ENCODE measurements around the gene PTPRD. TPM values are rescaled to one million over a fixed set of nuclear protein-coding genes. Genes with fewer than 3 reads are reported as not detected.

Gene PTPRD
- total RNA-seq, 1 donor from 2014 or later: 5.7 TPM

DNA sequence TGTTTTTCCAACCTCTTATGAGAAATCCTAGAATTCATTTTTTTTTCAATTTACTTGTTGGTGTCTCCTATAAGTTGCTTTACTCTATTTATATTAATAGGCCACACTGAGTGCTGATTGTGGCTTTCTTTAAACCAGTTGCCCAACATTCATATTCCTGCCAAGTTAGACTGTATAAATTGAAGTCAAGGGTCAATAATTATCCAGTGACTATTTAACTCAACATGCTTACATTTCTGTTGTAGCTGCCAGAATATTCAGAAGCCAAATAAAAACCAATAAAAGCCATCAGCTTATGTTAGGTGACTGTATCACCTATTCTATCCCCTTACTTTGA, 169.0 kb downstream of the PTPRD start:
- DNase-seq (ENCODE audit: low spot score): no peak
- Mint-ChIP-seq H3K4me1 (ENCODE audit: low read depth) (no peaks in the 10 kb centered on the region), H3K27ac (ENCODE audit: unreplicated experiment) (no peak overlapping the region), H3K27me3 (ENCODE audit: low read depth) (peaks cover 5% of the 10 kb centered on the region), H3K9me3 (ENCODE audit: low read depth) (no peaks in the 10 kb centered on the region), H3K4me3 (ENCODE audit: unreplicated experiment) (no peak overlapping the region), H3K36me3 (ENCODE audit: low read depth) (no peaks in the 10 kb centered on the region)
- TF ChIP-seq, protein P1, sequence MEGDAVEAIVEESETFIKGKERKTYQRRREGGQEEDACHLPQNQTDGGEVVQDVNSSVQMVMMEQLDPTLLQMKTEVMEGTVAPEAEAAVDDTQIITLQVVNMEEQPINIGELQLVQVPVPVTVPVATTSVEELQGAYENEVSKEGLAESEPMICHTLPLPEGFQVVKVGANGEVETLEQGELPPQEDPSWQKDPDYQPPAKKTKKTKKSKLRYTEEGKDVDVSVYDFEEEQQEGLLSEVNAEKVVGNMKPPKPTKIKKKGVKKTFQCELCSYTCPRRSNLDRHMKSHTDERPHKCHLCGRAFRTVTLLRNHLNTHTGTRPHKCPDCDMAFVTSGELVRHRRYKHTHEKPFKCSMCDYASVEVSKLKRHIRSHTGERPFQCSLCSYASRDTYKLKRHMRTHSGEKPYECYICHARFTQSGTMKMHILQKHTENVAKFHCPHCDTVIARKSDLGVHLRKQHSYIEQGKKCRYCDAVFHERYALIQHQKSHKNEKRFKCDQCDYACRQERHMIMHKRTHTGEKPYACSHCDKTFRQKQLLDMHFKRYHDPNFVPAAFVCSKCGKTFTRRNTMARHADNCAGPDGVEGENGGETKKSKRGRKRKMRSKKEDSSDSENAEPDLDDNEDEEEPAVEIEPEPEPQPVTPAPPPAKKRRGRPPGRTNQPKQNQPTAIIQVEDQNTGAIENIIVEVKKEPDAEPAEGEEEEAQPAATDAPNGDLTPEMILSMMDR (IDR thresholded peaks at IDR 0.05): no peak

DNA sequence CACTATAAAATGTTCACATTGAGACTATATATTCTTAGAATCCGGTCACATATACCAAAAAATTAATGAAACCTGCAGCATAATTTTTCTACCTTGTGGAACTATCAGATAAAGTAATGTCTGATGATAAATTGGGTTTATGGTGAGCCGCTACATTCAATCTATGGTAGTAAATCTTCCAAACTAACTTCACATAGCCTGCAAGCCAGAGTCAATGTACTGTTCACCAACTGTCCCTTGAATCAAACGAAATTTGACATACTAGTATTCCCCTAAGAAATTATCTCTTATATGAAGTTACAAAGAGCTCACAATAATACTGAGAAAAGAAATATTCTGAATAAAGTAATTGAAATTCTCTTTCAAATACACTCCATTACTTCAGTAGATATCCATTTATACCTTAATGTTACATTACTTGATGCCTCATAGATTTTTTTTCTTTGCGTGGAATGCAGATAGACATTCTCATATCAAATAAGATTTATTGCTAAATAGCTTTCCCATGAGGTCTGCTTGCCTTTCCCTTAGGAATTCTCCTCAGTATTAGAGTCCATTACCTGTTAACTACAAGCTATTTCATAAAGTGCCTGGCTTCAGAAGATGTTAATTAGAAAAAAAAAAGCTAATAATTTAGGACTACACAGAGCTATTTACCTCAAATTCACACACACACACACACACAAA, 169.5 kb downstream of the PTPRD start:
- Mint-ChIP-seq H3K27ac (ENCODE audit: unreplicated experiment) (no peak overlapping the region), H3K9me3 (ENCODE audit: low read depth) (no peaks in the 10 kb centered on the region), H3K36me3 (ENCODE audit: low read depth) (no peaks in the 10 kb centered on the region), H3K27me3 (ENCODE audit: low read depth) (peaks cover 5% of the 10 kb centered on the region), H3K4me3 (ENCODE audit: unreplicated experiment) (no peak overlapping the region), H3K4me1 (ENCODE audit: low read depth) (no peaks in the 10 kb centered on the region)
- DNase-seq (ENCODE audit: low spot score): no peak
- TF ChIP-seq, protein P1 (IDR thresholded peaks at IDR 0.05): no peak

DNA sequence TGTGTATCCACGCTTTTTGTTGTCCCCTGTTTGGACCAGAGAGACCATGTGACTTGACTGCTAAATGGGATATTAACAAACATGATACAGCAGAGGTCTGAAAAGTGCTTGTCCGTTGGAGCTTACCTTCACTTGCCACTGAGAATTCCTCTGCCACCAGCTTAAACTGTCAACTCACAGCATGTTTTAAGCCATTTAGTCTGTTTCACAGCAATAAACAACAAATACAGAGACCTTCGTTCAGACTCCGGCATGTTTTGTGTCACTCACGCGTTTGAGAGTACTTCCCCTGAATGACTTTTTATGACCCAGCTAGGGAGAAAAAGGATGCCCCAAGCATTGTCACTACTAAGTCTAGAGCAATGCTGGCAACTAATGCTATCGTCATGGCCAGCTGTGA, 173.8 kb downstream of the PTPRD start:
- no peaks in the 10 kb centered on the region for H3K4me1 Mint-ChIP-seq (ENCODE audit: low read depth)
- H3K36me3 Mint-ChIP-seq (ENCODE audit: low read depth): no peaks in the 10 kb centered on the region
- H3K4me3 Mint-ChIP-seq (ENCODE audit: unreplicated experiment): no peak overlapping the region
- no peaks in the 10 kb centered on the region for H3K9me3 Mint-ChIP-seq (ENCODE audit: low read depth)
- no peak for DNase-seq (ENCODE audit: low spot score)
- TF ChIP-seq, protein P1 (IDR thresholded peaks at IDR 0.05): no peak
- H3K27me3 Mint-ChIP-seq (ENCODE audit: low read depth): peaks cover 6% of the 10 kb centered on the region
- no peak overlapping the region for H3K27ac Mint-ChIP-seq (ENCODE audit: unreplicated experiment)

DNA sequence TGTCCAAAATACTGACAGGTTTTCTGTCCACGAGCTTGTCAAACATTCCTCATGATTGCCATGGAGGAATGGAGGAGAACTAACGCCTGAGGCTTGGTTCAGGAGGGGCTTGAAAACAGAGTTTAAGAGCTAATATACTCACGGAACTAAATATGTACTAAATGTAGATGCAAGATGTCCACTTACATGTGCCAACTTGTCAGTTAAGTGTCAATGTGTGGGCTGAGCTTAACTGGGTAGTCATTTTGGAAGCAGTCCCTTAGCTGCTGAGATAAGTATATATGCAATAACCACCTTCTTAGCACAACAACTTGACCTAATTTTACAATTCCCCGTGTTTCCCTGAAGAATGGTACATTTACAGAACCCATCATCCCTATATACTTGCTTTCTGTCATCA, 176.0 kb downstream of the PTPRD start:
- peaks cover 6% of the 10 kb centered on the region for H3K27me3 Mint-ChIP-seq (ENCODE audit: low read depth)
- no peaks in the 10 kb centered on the region for H3K4me1 Mint-ChIP-seq (ENCODE audit: low read depth)
- no peaks in the 10 kb centered on the region for H3K36me3 Mint-ChIP-seq (ENCODE audit: low read depth)
- no peaks in the 10 kb centered on the region for H3K9me3 Mint-ChIP-seq (ENCODE audit: low read depth)
- DNase-seq (ENCODE audit: low spot score): no peak
- H3K4me3 Mint-ChIP-seq (ENCODE audit: unreplicated experiment): no peak overlapping the region
- no peak overlapping the region for H3K27ac Mint-ChIP-seq (ENCODE audit: unreplicated experiment)
- TF ChIP-seq, protein P1 (IDR thresholded peaks at IDR 0.05): no peak

DNA sequence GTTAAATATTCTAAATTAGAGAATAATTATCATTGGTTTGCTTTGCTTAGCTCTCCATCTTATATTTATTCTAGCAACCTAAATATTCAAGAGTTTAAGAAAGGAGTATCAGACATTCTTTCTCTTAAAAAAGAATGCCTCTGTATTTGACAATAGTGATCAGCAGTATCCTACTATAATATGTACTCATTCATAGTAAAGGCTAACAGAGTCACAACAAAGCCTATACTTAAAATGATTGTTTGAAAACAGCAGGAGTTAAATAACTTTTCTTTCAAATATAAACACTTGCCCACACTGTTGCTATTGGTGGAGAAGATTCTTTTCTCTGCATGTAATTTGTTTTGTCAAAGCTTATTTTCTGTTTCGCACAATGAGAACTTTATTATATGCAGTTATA, 178.4 kb downstream of the PTPRD start:
- Mint-ChIP-seq H3K36me3 (ENCODE audit: low read depth) (no peaks in the 10 kb centered on the region), H3K4me3 (ENCODE audit: unreplicated experiment) (no peak overlapping the region), H3K27me3 (ENCODE audit: low read depth) (peaks cover 4% of the 10 kb centered on the region), H3K4me1 (ENCODE audit: low read depth) (no peaks in the 10 kb centered on the region), H3K9me3 (ENCODE audit: low read depth) (no peaks in the 10 kb centered on the region), H3K27ac (ENCODE audit: unreplicated experiment) (no peak overlapping the region)
- TF ChIP-seq, protein P1 (IDR thresholded peaks at IDR 0.05): no peak
- DNase-seq (ENCODE audit: low spot score): no peak

All from chondrocyte (in vitro differentiated cells).